H1 (cell line): ENCODE data around the gene GRID2. TPM values are rescaled to one million over a fixed set of nuclear protein-coding genes. Genes with fewer than 3 reads are reported as not detected.

Experiments
- CTCF ChIA-PET: fragments of 300-600 bp; sonication (Branson Sonifier 250); formaldehyde crosslinking; loops from one replicate; lab custom pipeline; 2021; ENCODE audit not compliant: partially characterized antibody; lab: Charles Lee
- POLR2A ChIA-PET: fragments of 300-600 bp; sonication (Branson Sonifier 250); formaldehyde crosslinking; loops from one replicate; lab custom pipeline; 2021; ENCODE audit warnings: inconsistent platforms; ENCODE audit not compliant: partially characterized antibody; lab: Charles Lee
- DNase-seq, 2 experiments: peaks; one replicate each; pipeline versions ENCODE4 v3.0.0 to v3.0.0-alpha.2; 2010 to 2022; ENCODE audit warnings: low spot score in 2 of 2, low read depth in 1 of 2, mixed read lengths in 1 of 2
- FAIRE-seq: peaks from 2 replicates; lab custom pipeline; 2011; peaks lifted over from hg19 to GRCh38; lab: Jason Lieb, UNC
- H2AFZ ChIP-seq: 2 replicates; pipeline ENCODE4 v1.8.1; 2012; ENCODE audit warnings: low read length, inconsistent platforms
- H2AK5ac ChIP-seq: 2 replicates; pipeline ENCODE4 v1.6.1; 2013; ENCODE audit warnings: low read depth, low read length
- H2BK120ac ChIP-seq: replicated peaks from 2 replicates; pipeline ENCODE3; 2013; ENCODE audit warnings: low read depth, low read length, inconsistent platforms
- H2BK12ac ChIP-seq: 2 replicates; pipeline ENCODE4 v1.6.1; 2013; ENCODE audit warnings: low read depth, low read length
- H2BK15ac ChIP-seq: 2 replicates; pipeline ENCODE4 v1.6.1; 2013; ENCODE audit warnings: low read length
- H2BK20ac ChIP-seq: 2 replicates; pipeline ENCODE4 v1.6.1; 2013; ENCODE audit warnings: low read length
- H2BK5ac ChIP-seq: 2 replicates; pipeline ENCODE4 v1.6.1; 2013; ENCODE audit warnings: low read depth, low read length
- H3K14ac ChIP-seq: 2 replicates; pipeline ENCODE4 v1.6.1; 2013; ENCODE audit warnings: inconsistent platforms; ENCODE audit not compliant: insufficient read length
- H3K18ac ChIP-seq: 2 replicates; pipeline ENCODE4 v1.6.1; 2013; ENCODE audit warnings: low read length; ENCODE audit errors: extremely low read depth
- H3K23ac ChIP-seq: 2 replicates; pipeline ENCODE4 v1.6.1; 2013; ENCODE audit warnings: inconsistent platforms; ENCODE audit not compliant: insufficient read length
- H3K23me2 ChIP-seq: 2 replicates; pipeline ENCODE4 v1.6.1; 2013; ENCODE audit warnings: low read depth, low read length
- H3K27ac ChIP-seq: 2 replicates; pipeline ENCODE4 v1.6.1; 2011; ENCODE audit warnings: low read depth, low read length, inconsistent platforms
- H3K27me3 ChIP-seq, 4 experiments: replicated peaks in 1 of 4; 1 replicate in 1 of 4; 2 replicates in 3 of 4; pipeline versions ENCODE4 v1.6.1 to v1.8.1; 2011 to 2013; ENCODE audit warnings: low read length in 3 of 4, mild to moderate bottlenecking in 3 of 4, inconsistent platforms in 2 of 4, mixed read lengths in 2 of 4, moderate library complexity in 1 of 4; ENCODE audit not compliant: control insufficient read depth in 3 of 4, insufficient read depth in 3 of 4; ENCODE audit errors: extremely low read depth in 1 of 4
- H3K36me3 ChIP-seq, 4 experiments: 2 replicates each; pipeline versions ENCODE4 v1.6.1 to v1.8.1; 2011 to 2013; ENCODE audit warnings: mild to moderate bottlenecking in 4 of 4, low read length in 3 of 4, moderate library complexity in 2 of 4, control low read depth in 1 of 4, inconsistent platforms in 1 of 4; ENCODE audit not compliant: insufficient read depth in 4 of 4, control insufficient read depth in 2 of 4
- H3K4ac ChIP-seq: replicated peaks from 2 replicates; pipeline ENCODE3; 2013; ENCODE audit warnings: low read length, low read depth, mixed read lengths, inconsistent platforms; ENCODE audit not compliant: insufficient read length
- H3K4me1 ChIP-seq, 4 experiments: replicated peaks in 1 of 4; 1 replicate in 1 of 4; 2 replicates in 3 of 4; pipeline versions ENCODE4 v1.6.1 to v1.8.1; 2011 to 2013; ENCODE audit warnings: low read length in 3 of 4, inconsistent platforms in 2 of 4, mixed read lengths in 1 of 4; ENCODE audit not compliant: insufficient read depth in 4 of 4, control insufficient read depth in 3 of 4
- H3K4me2 ChIP-seq, 2 experiments: 2 replicates each; pipeline versions ENCODE4 v1.6.1 to v1.8.1; 2011 to 2013; ENCODE audit warnings: low read depth in 2 of 2, low read length in 2 of 2, control low read depth in 1 of 2, inconsistent platforms in 1 of 2, mild to moderate bottlenecking in 1 of 2; ENCODE audit not compliant: insufficient read depth in 1 of 2
- H3K4me3 ChIP-seq, 4 experiments: fragments of 200-600, 300-600 bp in 1 of 4; sonication (generic), shearing (Covaris generic), sonication (Bioruptor Twin) in 1 of 4; 2 replicates each; pipeline versions ENCODE4 v1.5.1 to v1.8.1; 2011 to 2016; ENCODE audit warnings: low read length in 4 of 4, low read depth in 3 of 4, control low read depth in 2 of 4, inconsistent platforms in 2 of 4, mild to moderate bottlenecking in 2 of 4, mixed read lengths in 1 of 4, moderate library complexity in 1 of 4; ENCODE audit not compliant: insufficient read depth in 2 of 4; ENCODE audit errors: extremely low read depth in 1 of 4
- H3K56ac ChIP-seq: replicated peaks from 2 replicates; pipeline ENCODE3; 2013; ENCODE audit warnings: low read depth, mild to moderate bottlenecking, mixed read lengths, low read length, inconsistent platforms; ENCODE audit not compliant: insufficient read length
- H3K79me1 ChIP-seq: 2 replicates; pipeline ENCODE4 v1.6.1; 2013; ENCODE audit warnings: low read depth, low read length, control low read depth
- H3K79me2 ChIP-seq, 2 experiments: 2 replicates each; pipeline versions ENCODE4 v1.6.1 to v1.8.1; 2012 to 2013; ENCODE audit warnings: low read length in 2 of 2, mild to moderate bottlenecking in 2 of 2, inconsistent platforms in 1 of 2; ENCODE audit not compliant: insufficient read depth in 2 of 2, control insufficient read depth in 1 of 2
- H3K9ac ChIP-seq, 4 experiments: replicated peaks in 1 of 4; 1 replicate in 1 of 4; 2 replicates in 3 of 4; pipeline versions ENCODE4 v1.6.1 to v1.8.1; 2011 to 2013; ENCODE audit warnings: low read depth in 3 of 4, low read length in 3 of 4, control low read depth in 2 of 4, mild to moderate bottlenecking in 2 of 4, moderate library complexity in 2 of 4, inconsistent platforms in 1 of 4; ENCODE audit errors: extremely low read depth in 1 of 4
- H3K9me3 ChIP-seq, 2 experiments: 2 replicates each; pipeline versions ENCODE4 v1.6.1 to v1.8.1; 2012 to 2013; ENCODE audit warnings: mild to moderate bottlenecking in 2 of 2, moderate library complexity in 2 of 2, control low read depth in 1 of 2, inconsistent platforms in 1 of 2, low read depth in 1 of 2, low read length in 1 of 2, mixed read lengths in 1 of 2; ENCODE audit not compliant: insufficient read depth in 2 of 2
- H4K20me1 ChIP-seq, 2 experiments: replicated peaks in 1 of 2; 2 replicates each; pipeline versions ENCODE3 to v1.8.1; 2011 to 2013; ENCODE audit warnings: inconsistent platforms in 2 of 2, low read length in 2 of 2, mild to moderate bottlenecking in 1 of 2; ENCODE audit not compliant: insufficient read depth in 2 of 2, control insufficient read depth in 1 of 2
- H4K5ac ChIP-seq: 2 replicates; pipeline ENCODE4 v1.6.1; 2013; ENCODE audit warnings: low read length, low read depth, mixed read lengths, inconsistent platforms; ENCODE audit not compliant: insufficient read length
- H4K8ac ChIP-seq: 2 replicates; pipeline ENCODE4 v1.8.0; 2013; ENCODE audit warnings: mild to moderate bottlenecking, moderate library complexity, low read length, inconsistent platforms; ENCODE audit not compliant: insufficient read depth; ENCODE audit errors: extremely low read depth
- H4K91ac ChIP-seq: replicated peaks from 2 replicates; pipeline ENCODE3; 2013; ENCODE audit warnings: low read length, mixed read lengths, inconsistent platforms; ENCODE audit not compliant: insufficient read length
- HDAC2 ChIP-seq, 2 experiments: fragments of 300-600 bp in 1 of 2; sonication (generic) in 1 of 2; IDR thresholded peaks; 2 replicates each; pipeline ENCODE4 v1.6.1; 2011 to 2012; ENCODE audit warnings: low read depth in 2 of 2, low read length in 2 of 2, mild to moderate bottlenecking in 2 of 2, moderate library complexity in 2 of 2, borderline replicate concordance in 1 of 2, inconsistent platforms in 1 of 2
- JUN ChIP-seq: IDR thresholded peaks from 2 replicates; pipeline ENCODE4 v1.6.1; 2011; ENCODE audit warnings: low read depth, mild to moderate bottlenecking, improper control_type of control experiment, low read length
- KDM1A ChIP-seq: fragments of 200-600, 300-600 bp; sonication (generic); IDR thresholded peaks from 2 replicates; pipeline ENCODE4 v1.7.1; 2016; ENCODE audit warnings: mild to moderate bottlenecking, low read length, borderline replicate concordance
- PHF8 ChIP-seq: fragments of 200-600 bp; sonication (generic); conservative IDR thresholded peaks from 2 replicates; pipeline ENCODE4 v1.7.1; 2012; ENCODE audit warnings: low read depth, mild to moderate bottlenecking, inconsistent platforms, low read length, moderate library complexity
- SAP30 ChIP-seq: fragments of 300-600 bp; sonication (generic); IDR thresholded peaks from 2 replicates; pipeline ENCODE4 v1.7.1; 2012; ENCODE audit warnings: low read length, moderate library complexity, mild to moderate bottlenecking, inconsistent platforms; ENCODE audit not compliant: insufficient read depth, insufficient replicate concordance
- YY1 ChIP-seq: IDR thresholded peaks from 2 replicates; pipeline ENCODE4 v1.6.1; 2011; ENCODE audit warnings: low read depth, mild to moderate bottlenecking, low read length
- WGBS, 2 experiments: shearing (Covaris generic) in 1 of 2; methylation state at CpG; one replicate each; pipeline versions ENCODE4 v1.1.6 to v1.1.7; 2013 to 2015; ENCODE audit warnings: low lambda C conversion rate in 2 of 2, mixed read lengths in 2 of 2, inconsistent platforms in 1 of 2, low coverage in 1 of 2, missing lambda C conversion rate in 1 of 2; ENCODE audit not compliant: insufficient replicate concordance in 2 of 2, insufficient coverage in 1 of 2, insufficient read length in 1 of 2; ENCODE audit errors: extremely low coverage in 1 of 2, missing lambda C conversion rate in 1 of 2; 5-methylcytosine and 5-hydroxymethylcytosine counted together
- polyA plus RNA-seq, 7 experiments: library from polyadenylated mRNA; depleted of rRNA in 3 of 7; stranded (reverse) in 5 of 7; unstranded in 2 of 7; fragments of >200 nt in 5 of 7; fragments of 200-250 nt in 2 of 7; gene quantifications; 1 replicate in 5 of 7; 2 replicates in 1 of 7; 4 replicates in 1 of 7; pipeline versions ENCODE4 v1.2.1 to v1.2.3, GENCODE V29; 2011 to 2013; ENCODE audit warnings: missing spikeins in 2 of 7, mixed read lengths in 2 of 7
- total RNA-seq: library from RNA; stranded (reverse); fragmentation: NEBNext Ultra II Directional; extraction: Animal tissue kit (Norgen Biotek cat#: 25700); gene quantifications from 2 replicates; pipeline ENCODE4 v1.2.1, GENCODE V29; 2021
- TF ChIP-seq, protein P1 (sequence below): IDR thresholded peaks from 2 replicates; pipeline ENCODE4 v1.6.1; 2011; ENCODE audit warnings: low read length, improper control_type of control experiment
- TF ChIP-seq, protein P2 (sequence below): IDR thresholded peaks from 2 replicates; pipeline ENCODE4 v1.6.1; 2012; ENCODE audit warnings: inconsistent platforms
- TF ChIP-seq, protein P3 (sequence below): IDR thresholded peaks from 2 replicates; pipeline ENCODE4 v1.6.1; 2011; ENCODE audit warnings: low read depth, mild to moderate bottlenecking, low read length; ENCODE audit not compliant: insufficient read depth

GRID2 gene
- total and polyA plus RNA-seq, 2 of the 8 experiments (the other 6 are each of a cell fraction or from before 2014, with no cell fraction given): 31.1 to 81.9 TPM

DNA sequence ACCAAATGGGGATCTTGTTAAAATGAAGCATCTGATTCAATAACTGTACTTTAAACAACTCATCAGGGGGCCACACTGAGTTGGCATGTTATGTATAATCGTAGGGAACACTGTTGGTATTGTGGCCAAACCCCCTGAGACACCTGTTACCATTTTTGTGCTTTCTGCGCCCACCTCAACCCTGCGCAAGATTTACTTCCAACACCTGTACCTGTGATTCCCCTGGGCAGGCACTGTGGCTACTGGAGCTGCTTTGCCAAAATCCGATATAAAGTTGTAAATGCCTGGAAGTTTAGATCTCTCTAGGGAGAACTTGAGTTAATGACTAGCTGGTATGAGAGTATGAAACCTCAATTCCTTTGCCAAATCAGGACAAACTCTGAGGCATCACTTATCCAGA lies 1265.0 kb downstream of the GRID2 start:
- no peak overlapping the region for H3K4ac ChIP-seq
- no peak for TF ChIP-seq PHF8
- TF ChIP-seq JUN: no peak
- TF ChIP-seq KDM1A: no peak
- TF ChIP-seq HDAC2 (IDR thresholded peaks at IDR 0.05; ENCODE audit: borderline replicate concordance in 1 of 2, low read depth in 2 of 2, low read length in 2 of 2): no peak
- TF ChIP-seq SAP30: no peak
- TF ChIP-seq, protein P1, sequence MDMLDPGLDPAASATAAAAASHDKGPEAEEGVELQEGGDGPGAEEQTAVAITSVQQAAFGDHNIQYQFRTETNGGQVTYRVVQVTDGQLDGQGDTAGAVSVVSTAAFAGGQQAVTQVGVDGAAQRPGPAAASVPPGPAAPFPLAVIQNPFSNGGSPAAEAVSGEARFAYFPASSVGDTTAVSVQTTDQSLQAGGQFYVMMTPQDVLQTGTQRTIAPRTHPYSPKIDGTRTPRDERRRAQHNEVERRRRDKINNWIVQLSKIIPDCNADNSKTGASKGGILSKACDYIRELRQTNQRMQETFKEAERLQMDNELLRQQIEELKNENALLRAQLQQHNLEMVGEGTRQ: no peak
- no peak for TF ChIP-seq YY1
- TF ChIP-seq, protein P2, sequence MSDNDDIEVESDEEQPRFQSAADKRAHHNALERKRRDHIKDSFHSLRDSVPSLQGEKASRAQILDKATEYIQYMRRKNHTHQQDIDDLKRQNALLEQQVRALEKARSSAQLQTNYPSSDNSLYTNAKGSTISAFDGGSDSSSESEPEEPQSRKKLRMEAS: no peak
- TF ChIP-seq, protein P3, sequence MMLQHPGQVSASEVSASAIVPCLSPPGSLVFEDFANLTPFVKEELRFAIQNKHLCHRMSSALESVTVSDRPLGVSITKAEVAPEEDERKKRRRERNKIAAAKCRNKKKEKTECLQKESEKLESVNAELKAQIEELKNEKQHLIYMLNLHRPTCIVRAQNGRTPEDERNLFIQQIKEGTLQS: no peak
- TF ChIP-seq, all 59 proteins: peak for 0
- Histone ChIP-seq H4K20me1 (no peaks in the 10 kb centered on the region), H3K27me3 (no peaks in the 10 kb centered on the region), H4K8ac (no peak overlapping the region), H3K4me1 (no peaks in the 10 kb centered on the region), H4K5ac (no peak overlapping the region), H3K23ac (no peak overlapping the region), H2AFZ (no peak overlapping the region), H2BK15ac (no peak overlapping the region), H3K56ac (no peak overlapping the region), H2BK12ac (no peak overlapping the region), H3K18ac (no peak overlapping the region), H3K9me3 (no peaks in the 10 kb centered on the region), H3K79me1 (no peaks in the 10 kb centered on the region), H2BK120ac (no peak overlapping the region), H3K23me2 (no peaks in the 10 kb centered on the region), H3K14ac (no peak overlapping the region), H3K4me3 (no peak overlapping the region), H3K27ac (no peak overlapping the region), H2BK5ac (no peak overlapping the region), H2AK5ac (no peak overlapping the region), H3K36me3 (no peaks in the 10 kb centered on the region), H3K9ac (no peak overlapping the region), H2BK20ac (no peak overlapping the region), H3K79me2 (no peaks in the 10 kb centered on the region), H4K91ac (no peak overlapping the region), H3K4me2 (no peak overlapping the region)
- FAIRE-seq: no peak
- ChIA-PET CTCF (no interaction called here), POLR2A (no interaction called here)
- WGBS, 2 experiments: 88% methylated on average over 4 of the region's 4 CpGs; no CpG with 5 or more reads in 1 of the 2 experiments
- DNase-seq: no peak
